ENCODE data around the gene RNF125. TPM values are rescaled to one million over a fixed set of nuclear protein-coding genes. Genes with fewer than 3 reads are reported as not detected.
A peak's percentile ranks its signal among the peaks of the same experiment; 100 is the strongest.
"Not testable (repeated sequence)": the region's sequence is repeated elsewhere in the genome, so short reads cannot be mapped to it uniquely, and the experiment has no call there.

The RNF125 gene
- polyA plus RNA-seq, 1 donor = 11.7 TPM

DNA sequence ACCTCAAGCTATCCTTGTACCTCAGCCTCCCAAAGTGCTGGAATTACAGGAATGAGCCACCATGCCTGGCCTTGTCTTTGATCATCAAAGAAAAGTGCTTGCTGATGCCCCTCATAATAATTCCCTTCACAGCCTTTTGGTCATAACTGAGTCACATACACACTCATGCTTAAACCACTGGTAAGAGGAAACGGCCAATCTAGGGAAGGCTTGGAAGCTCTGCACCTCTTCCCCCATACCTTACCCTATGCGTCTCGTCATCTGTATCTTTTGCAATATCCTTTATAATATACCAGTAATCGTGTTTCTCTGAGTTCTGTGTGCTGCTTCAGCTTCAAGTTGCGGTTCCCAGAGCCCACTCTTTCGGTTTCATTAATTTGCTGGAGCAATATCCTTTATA lies 68.3 kb downstream of the RNF125 start:
- Histone ChIP-seq H3K36me3 (ENCODE audit: control insufficient read depth, insufficient read depth, low read length) (no peaks in the 10 kb centered on the region), H3K27me3 (ENCODE audit: control insufficient read depth, insufficient read depth, low read length) (no peaks in the 10 kb centered on the region), H3K4me1 (ENCODE audit: control insufficient read depth, insufficient read depth, low read length) (peaks cover 4% of the 10 kb centered on the region), H3K27ac (ENCODE audit: low read length) (no peak overlapping the region), H3K9me3 (ENCODE audit: control insufficient read depth, low read depth, low read length) (peaks cover 2% of the 10 kb centered on the region), H3K4me3 (ENCODE audit: low read length) (no peak overlapping the region)
- DNase-seq = no peak
- 63% methylated on average over 3 of the region's 6 CpGs for WGBS (ENCODE audit: insufficient coverage, low lambda C conversion rate)

DNA sequence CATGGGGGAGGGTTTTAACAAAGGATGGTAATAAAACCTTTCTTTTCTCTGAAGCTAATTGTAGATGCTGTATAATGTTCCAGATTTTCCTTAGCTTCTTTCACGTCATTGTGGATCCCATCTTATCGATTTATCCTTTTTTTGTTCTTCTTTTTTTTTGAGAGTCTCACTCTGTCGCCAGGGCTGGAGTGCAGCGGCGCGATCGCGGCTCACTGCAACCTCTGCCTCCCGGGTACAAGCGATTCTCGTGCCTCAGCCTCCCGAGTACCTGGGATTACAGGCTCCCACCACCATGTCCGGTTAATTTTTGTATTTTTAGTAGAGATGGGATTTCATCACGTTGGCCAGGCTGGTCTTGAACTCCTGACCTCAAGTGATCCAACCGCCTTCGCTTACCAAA lies 72.2 kb downstream of the RNF125 start:
- H3K4me3 ChIP-seq (ENCODE audit: low read length); H3K36me3 ChIP-seq (ENCODE audit: control insufficient read depth, insufficient read depth, low read length); H3K27me3 ChIP-seq (ENCODE audit: control insufficient read depth, insufficient read depth, low read length); H3K4me1 ChIP-seq (ENCODE audit: control insufficient read depth, insufficient read depth, low read length); H3K9me3 ChIP-seq (ENCODE audit: control insufficient read depth, low read depth, low read length); DNase-seq; H3K27ac ChIP-seq (ENCODE audit: low read length): not testable (repeated sequence)
- 90% methylated on average over 4 of the region's 16 CpGs for WGBS (ENCODE audit: insufficient coverage, low lambda C conversion rate)

DNA sequence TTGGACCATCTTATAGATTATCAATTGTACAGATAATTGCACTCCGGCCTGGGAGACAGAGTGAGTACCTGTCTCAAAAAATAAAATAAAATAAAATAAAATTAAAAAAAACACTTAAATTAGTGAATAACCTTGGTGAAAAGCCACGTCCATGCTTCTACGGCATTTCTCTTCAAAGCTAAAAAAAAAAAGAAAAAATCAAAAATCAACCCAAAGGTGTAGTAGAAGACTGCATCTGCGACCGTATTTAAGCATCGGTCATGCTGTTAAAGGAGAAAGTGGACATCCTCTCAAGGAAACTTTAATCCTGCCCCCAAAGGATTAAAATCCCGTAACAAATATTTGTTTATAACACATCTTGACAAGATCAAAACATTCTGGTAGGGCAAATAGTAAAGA lies 72.7 kb downstream of the RNF125 start:
- H3K4me3 ChIP-seq (ENCODE audit: low read length) = peak overlapping the region; percentile 89
- 84% methylated on average over 3 of the region's 7 CpGs for WGBS (ENCODE audit: insufficient coverage, low lambda C conversion rate)
- H3K4me1 ChIP-seq (ENCODE audit: control insufficient read depth, insufficient read depth, low read length) = peaks cover 10% of the 10 kb centered on the region
- peaks cover 8% of the 10 kb centered on the region for H3K9me3 ChIP-seq (ENCODE audit: control insufficient read depth, low read depth, low read length)
- H3K36me3 ChIP-seq (ENCODE audit: control insufficient read depth, insufficient read depth, low read length) = peaks cover 7% of the 10 kb centered on the region
- no peaks in the 10 kb centered on the region for H3K27me3 ChIP-seq (ENCODE audit: control insufficient read depth, insufficient read depth, low read length)
- DNase-seq = no peak
- peak overlapping the region; percentile 100 for H3K27ac ChIP-seq (ENCODE audit: low read length)

DNA sequence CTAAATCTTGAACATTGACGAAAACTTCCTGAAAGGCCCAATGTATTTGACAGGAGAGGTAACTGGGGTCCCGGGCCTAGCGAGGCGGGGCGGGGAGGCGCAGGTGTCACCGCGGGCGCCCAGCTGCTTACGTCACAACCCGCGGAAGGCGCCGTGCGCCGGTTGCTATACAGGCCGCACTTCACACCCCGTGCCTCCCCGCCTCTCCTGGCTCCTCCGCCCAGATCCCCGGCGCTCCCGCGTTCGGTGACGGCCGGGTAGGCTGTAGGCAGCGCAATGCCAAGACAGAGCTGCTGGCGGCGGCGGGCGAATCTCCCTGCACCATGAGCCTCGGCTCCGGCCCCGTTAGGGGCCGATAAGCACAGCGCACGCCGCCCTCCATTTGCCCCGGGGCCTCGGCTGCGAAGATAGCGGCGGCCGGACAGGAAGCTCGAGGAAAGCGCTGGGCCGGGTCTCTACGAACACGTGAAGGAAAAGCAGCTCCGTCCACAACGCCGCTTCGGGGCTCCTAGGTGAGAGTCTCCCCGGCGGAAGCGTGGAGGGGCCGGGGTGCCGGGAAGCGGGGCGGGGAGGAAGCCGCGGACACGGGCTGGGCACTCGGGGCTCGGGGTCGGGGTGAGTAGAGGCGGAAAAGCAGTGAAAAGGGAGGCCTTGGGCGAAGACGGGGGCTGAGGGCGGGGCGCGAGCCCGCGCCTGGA lies 73.2 kb downstream of the RNF125 start, which contains the start of gene RNF138:
RNF138 (plus strand) TSS at position 151 of the 698 bp plus-strand sequence. CDS start 903 bp downstream, outside the sequence.
- H3K4me1 ChIP-seq (ENCODE audit: control insufficient read depth, insufficient read depth, low read length) = peaks cover 10% of the 10 kb centered on the region
- no CpG with 5 or more reads among the region's 75 CpGs for WGBS (ENCODE audit: insufficient coverage, low lambda C conversion rate)
- peaks cover 8% of the 10 kb centered on the region for H3K9me3 ChIP-seq (ENCODE audit: control insufficient read depth, low read depth, low read length)
- H3K27me3 ChIP-seq (ENCODE audit: control insufficient read depth, insufficient read depth, low read length) = no peaks in the 10 kb centered on the region
- peak within 1 kb of the TSS; percentile 89 for H3K4me3 ChIP-seq (ENCODE audit: low read length)
- DNase-seq = peak; percentile 90 to 95
- peaks cover 7% of the 10 kb centered on the region for H3K36me3 ChIP-seq (ENCODE audit: control insufficient read depth, insufficient read depth, low read length)
- H3K27ac ChIP-seq (ENCODE audit: low read length) = peak within 1 kb of the TSS; percentile 100

DNA sequence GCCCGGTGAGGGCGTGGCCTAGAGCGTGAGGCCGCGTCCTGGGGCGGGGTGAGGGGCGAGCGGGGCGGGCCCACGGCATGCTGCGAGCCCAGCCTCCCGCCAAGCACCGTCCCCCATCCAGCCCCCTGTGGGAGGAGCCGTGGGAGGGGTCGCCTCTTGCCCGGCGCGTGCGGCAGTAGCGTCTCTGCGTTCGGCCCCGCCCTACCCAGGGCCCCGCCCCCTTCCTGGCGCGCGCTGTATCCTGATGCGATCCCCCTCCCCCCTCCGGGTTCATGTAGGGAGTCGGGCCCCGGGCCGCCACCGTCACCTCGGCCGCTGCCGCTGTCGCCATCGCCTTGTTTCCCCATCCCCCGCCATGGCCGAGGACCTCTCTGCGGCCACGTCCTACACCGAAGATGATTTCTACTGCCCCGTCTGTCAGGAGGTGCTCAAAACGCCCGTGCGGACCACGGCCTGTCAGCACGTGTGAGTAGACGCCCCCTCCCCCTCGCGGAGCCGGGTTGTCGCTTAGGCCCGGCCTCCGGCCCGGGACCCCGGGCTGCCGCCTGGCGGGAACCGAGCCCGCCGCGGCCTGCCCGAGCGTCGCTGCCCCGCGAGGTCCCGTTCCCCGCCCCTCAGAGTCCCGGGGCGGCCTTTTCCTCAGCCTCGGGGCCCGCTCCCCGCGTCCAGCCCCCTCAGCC lies 73.9 kb downstream of the RNF125 start:
- peak overlapping the region; percentile 89 for H3K4me3 ChIP-seq (ENCODE audit: low read length)

DNA sequence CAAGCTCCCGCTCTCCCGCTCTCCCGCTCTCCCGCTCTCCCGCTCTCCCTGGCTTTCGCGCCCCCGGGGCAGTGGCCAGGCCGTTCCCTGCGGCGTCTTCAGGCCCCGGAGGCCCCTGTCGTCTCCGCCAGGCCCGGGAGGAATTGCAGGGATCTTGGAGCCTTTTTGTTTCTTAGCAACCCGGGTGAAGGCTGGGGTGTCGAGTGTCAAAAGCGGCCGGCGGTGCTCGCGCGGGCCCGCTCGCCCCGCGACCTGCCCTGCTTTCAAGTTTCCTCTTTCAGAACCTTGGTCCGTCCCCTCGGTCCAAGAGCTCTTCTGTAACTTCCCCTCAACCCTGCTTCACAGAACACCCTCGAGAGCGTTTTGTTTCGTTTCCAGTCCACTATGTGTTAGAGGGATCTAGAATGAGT lies 74.5 kb downstream of the RNF125 start:
- no CpG with 5 or more reads among the region's 32 CpGs for WGBS (ENCODE audit: insufficient coverage, low lambda C conversion rate)
- Histone ChIP-seq H3K4me3 (ENCODE audit: low read length) (peak overlapping the region; percentile 89), H3K27me3 (ENCODE audit: control insufficient read depth, insufficient read depth, low read length) (no peaks in the 10 kb centered on the region), H3K36me3 (ENCODE audit: control insufficient read depth, insufficient read depth, low read length) (peaks cover 7% of the 10 kb centered on the region), H3K9me3 (ENCODE audit: control insufficient read depth, low read depth, low read length) (peaks cover 8% of the 10 kb centered on the region), H3K4me1 (ENCODE audit: control insufficient read depth, insufficient read depth, low read length) (peaks cover 10% of the 10 kb centered on the region), H3K27ac (ENCODE audit: low read length) (peak overlapping the region; percentile 96)
- DNase-seq = peak; percentile 35 to 75

More for the DNA sequence above, 73.9 kb downstream of the RNF125 start:
- DNase-seq = peak; percentile 98 to 99
- Histone ChIP-seq H3K27ac (ENCODE audit: low read length) (peak overlapping the region; percentile 100), H3K4me1 (ENCODE audit: control insufficient read depth, insufficient read depth, low read length) (peaks cover 10% of the 10 kb centered on the region), H3K27me3 (ENCODE audit: control insufficient read depth, insufficient read depth, low read length) (no peaks in the 10 kb centered on the region), H3K9me3 (ENCODE audit: control insufficient read depth, low read depth, low read length) (peaks cover 8% of the 10 kb centered on the region), H3K36me3 (ENCODE audit: control insufficient read depth, insufficient read depth, low read length) (peaks cover 7% of the 10 kb centered on the region)
- WGBS (ENCODE audit: insufficient coverage, low lambda C conversion rate) = no CpG with 5 or more reads among the region's 77 CpGs

DNA sequence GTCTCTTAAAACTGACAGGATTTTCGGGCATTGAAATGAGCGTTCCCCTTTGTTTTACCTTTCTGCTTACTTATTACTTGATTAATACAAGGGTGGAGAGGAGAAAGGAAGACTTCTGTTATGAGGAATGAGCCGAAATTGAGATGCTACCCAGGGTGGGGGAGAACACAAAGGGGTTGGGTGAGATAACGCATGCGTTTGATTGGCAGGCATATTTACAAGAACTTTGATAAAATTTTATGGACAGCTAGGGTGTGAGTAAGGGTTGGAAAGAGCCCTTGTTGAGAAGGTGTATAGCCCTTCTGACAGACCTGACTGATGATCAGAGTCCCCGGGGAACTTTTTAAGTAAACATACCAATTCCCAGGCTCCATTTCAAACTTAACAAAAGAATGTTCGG lies 74.9 kb downstream of the RNF125 start:
- peaks cover 9% of the 10 kb centered on the region for H3K36me3 ChIP-seq (ENCODE audit: control insufficient read depth, insufficient read depth, low read length)
- peak overlapping the region; percentile 89 for H3K4me3 ChIP-seq (ENCODE audit: low read length)
- WGBS (ENCODE audit: insufficient coverage, low lambda C conversion rate) = 4% methylated on average over 5 of the region's 7 CpGs
- DNase-seq = peak in 1 of 2 donors; percentile 69
- peak overlapping the region; percentile 96 for H3K27ac ChIP-seq (ENCODE audit: low read length)
- H3K27me3 ChIP-seq (ENCODE audit: control insufficient read depth, insufficient read depth, low read length) = no peaks in the 10 kb centered on the region
- H3K4me1 ChIP-seq (ENCODE audit: control insufficient read depth, insufficient read depth, low read length) = peaks cover 10% of the 10 kb centered on the region
- peaks cover 8% of the 10 kb centered on the region for H3K9me3 ChIP-seq (ENCODE audit: control insufficient read depth, low read depth, low read length)

DNA sequence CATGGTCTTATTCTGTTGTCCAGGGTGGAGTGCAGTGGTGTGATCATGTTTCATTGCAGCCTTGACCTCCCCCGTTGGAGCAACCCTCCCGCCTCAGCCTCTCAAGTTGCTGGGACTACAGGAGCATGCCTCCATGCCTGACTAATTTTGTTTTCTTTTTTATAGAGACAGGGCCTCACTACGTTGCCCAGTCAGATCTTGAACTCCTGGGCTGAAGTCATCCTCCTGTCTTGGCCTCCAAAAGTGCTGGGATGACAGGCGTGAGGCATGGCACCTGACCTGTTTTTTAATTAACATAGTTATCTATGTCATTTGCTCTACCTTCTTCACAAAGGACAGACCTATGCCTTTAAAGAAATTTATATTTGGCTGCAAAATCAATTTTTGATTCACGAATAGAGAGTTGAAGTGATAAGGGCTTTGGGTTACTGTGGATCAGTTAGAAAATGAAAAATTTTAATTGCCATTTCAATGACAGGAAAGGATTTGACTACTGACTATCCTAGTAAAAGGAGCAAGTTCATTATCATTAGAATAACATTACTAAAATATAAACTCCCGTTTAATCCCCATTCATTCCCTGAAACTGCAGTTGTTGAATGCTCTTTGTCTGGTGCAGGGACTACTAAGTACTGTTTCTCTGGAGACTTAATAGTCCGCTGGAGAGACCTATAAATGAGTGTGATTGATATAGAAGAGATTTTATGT lies 76.7 kb downstream of the RNF125 start:
- Histone ChIP-seq H3K27ac (ENCODE audit: low read length) (no peak overlapping the region), H3K9me3 (ENCODE audit: control insufficient read depth, low read depth, low read length) (peaks cover 8% of the 10 kb centered on the region), H3K4me1 (ENCODE audit: control insufficient read depth, insufficient read depth, low read length) (peaks cover 10% of the 10 kb centered on the region), H3K4me3 (ENCODE audit: low read length) (no peak overlapping the region), H3K36me3 (ENCODE audit: control insufficient read depth, insufficient read depth, low read length) (peaks cover 9% of the 10 kb centered on the region), H3K27me3 (ENCODE audit: control insufficient read depth, insufficient read depth, low read length) (no peaks in the 10 kb centered on the region)
- DNase-seq = no peak
- WGBS (ENCODE audit: insufficient coverage, low lambda C conversion rate) = 90% methylated on average over 2 of the region's 7 CpGs

DNA sequence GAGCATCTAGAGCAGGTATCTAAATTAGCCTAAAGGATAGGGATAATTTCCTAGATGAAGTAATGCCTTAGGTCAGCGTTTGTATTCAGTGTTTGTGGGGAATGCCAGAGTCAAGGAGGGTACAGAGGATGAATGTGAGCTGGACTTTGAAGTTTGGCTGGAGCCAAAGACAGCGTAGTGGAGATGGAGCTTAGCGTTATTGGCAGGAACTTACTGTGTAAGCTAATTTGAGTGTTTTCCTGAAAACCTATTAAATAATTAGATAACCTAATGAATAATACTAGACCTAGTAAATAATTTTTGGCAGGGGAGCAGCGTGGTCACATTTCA lies 77.2 kb downstream of the RNF125 start:
- peaks cover 8% of the 10 kb centered on the region for H3K9me3 ChIP-seq (ENCODE audit: control insufficient read depth, low read depth, low read length)
- peaks cover 10% of the 10 kb centered on the region for H3K4me1 ChIP-seq (ENCODE audit: control insufficient read depth, insufficient read depth, low read length)
- H3K27ac ChIP-seq (ENCODE audit: low read length) = no peak overlapping the region
- peak in 1 of 2 donors; percentile 29 for DNase-seq
- H3K27me3 ChIP-seq (ENCODE audit: control insufficient read depth, insufficient read depth, low read length) = no peaks in the 10 kb centered on the region
- no peak overlapping the region for H3K4me3 ChIP-seq (ENCODE audit: low read length)
- 50% methylated on average over 2 of the region's 4 CpGs for WGBS (ENCODE audit: insufficient coverage, low lambda C conversion rate)
- peaks cover 9% of the 10 kb centered on the region for H3K36me3 ChIP-seq (ENCODE audit: control insufficient read depth, insufficient read depth, low read length)

DNA sequence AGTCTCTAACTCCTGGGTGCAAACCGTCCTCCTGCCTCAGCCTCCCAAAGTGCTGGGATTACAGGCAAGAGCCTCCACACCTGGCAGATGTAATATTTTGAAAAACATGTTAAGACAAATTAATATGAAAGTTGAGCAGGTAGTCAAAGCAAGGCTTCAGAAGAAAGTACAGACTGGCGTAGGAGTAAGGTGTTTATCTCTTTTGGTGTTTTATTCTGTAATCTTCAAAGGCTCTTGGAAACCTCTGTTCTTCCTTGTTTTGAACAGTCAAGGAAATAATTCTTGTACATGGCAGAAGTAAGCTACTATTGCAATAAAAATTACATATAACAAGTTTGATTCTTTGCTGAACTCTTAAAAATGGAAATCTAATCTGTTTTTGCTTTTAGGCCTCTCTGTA lies 78.3 kb downstream of the RNF125 start:
- 60% methylated on average over 1 of the region's 2 CpGs for WGBS (ENCODE audit: insufficient coverage, low lambda C conversion rate)
- H3K4me3 ChIP-seq (ENCODE audit: low read length) = no peak overlapping the region
- H3K9me3 ChIP-seq (ENCODE audit: control insufficient read depth, low read depth, low read length) = peaks cover 5% of the 10 kb centered on the region
- H3K4me1 ChIP-seq (ENCODE audit: control insufficient read depth, insufficient read depth, low read length) = peaks cover 6% of the 10 kb centered on the region
- no peak overlapping the region for H3K27ac ChIP-seq (ENCODE audit: low read length)
- DNase-seq = no peak
- H3K27me3 ChIP-seq (ENCODE audit: control insufficient read depth, insufficient read depth, low read length) = no peaks in the 10 kb centered on the region
- H3K36me3 ChIP-seq (ENCODE audit: control insufficient read depth, insufficient read depth, low read length) = peaks cover 9% of the 10 kb centered on the region

Measured in large intestine (tissue), 3 donors.